Activated naive CD4-positive, alpha-beta T cell treated with anti-CD3 and anti-CD28 coated beads, Interleukin-2, amount 50 U/mL, for 72 hours (primary cell): Measurements from ENCODE around the gene THSD8. TPM values are rescaled to one million over a fixed set of nuclear protein-coding genes. Genes with fewer than 3 reads are reported as not detected.
A peak's percentile ranks its signal among the peaks of the same experiment; 100 is the strongest.

Source experiments
- ATAC-seq, 2 donors: fragments of 150-1000 bp; cut with Tn5 transposase; 2 replicates each; pipeline ENCODE4 v1.10.0; 2021; ENCODE audit warnings: mild to moderate bottlenecking in 2 of 2, moderate library complexity in 2 of 2
- DNase-seq, 2 donors: peaks; one replicate each; pipeline ENCODE4 v3.0.0; 2021 to 2022; ENCODE audit warnings: low spot score in 2 of 2
- H3K27ac Mint-ChIP-seq, 2 donors: one replicate each; pipeline ENCODE4 v1.8.0; 2022; ENCODE audit warnings: mild to moderate bottlenecking in 2 of 2, mixed read lengths in 2 of 2
- H3K36me3 Mint-ChIP-seq, 2 donors: one replicate each; pipeline ENCODE4 v1.8.0; 2022; ENCODE audit warnings: mixed read lengths in 2 of 2
- H3K9me3 Mint-ChIP-seq, 2 donors: one replicate each; pipeline ENCODE4 v1.8.0; 2022; ENCODE audit warnings: mixed read lengths in 2 of 2
- total RNA-seq, 2 donors: library from RNA; stranded (reverse); gene quantifications; one replicate each; pipeline ENCODE4 v1.2.3, GENCODE V29; 2022

THSD8 gene
- total RNA-seq, result 10 to 100 TPM; 39.4 to 42.7 TPM

DNA sequence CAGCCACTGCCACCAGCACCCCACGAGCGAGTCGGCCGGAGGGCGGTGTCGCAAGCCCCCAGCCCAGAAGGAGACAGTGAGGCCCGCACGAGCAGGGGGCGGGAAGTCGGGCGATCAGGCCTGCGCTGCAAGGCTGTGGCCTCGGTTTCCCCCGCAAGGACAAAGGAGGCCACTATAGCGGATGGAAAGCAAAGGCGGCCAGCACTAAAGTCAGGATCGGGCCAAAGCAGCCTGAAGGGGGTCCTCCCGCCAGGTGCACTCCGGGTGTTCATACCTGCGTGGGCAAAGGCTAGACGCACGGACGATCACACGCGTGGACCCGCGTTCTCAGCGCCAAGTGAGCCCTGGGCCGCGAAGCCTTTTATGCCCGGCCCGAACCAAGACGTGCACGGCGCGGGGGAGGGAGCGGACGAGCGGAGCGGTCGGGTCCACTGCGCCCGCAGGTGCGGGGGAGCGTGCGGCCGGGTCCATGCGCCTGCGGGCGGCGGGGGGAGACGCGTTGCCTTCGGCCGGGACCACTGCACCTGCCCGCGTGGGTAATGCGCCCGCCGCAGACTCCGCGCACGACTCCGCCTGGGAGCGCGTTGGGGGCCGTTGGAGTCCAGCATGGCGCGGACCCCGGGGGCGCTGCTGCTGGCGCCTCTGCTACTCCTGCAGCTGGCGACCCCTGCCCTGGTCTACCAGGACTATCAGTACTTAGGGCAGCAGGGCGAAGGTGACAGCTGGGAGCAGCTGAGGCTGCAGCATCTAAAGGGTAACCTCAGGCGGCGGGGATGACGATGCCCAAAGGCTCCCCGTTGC lies at the start of gene THSD8, which contains the start of gene PRDX2:
Gene THSD8, plus strand, starts transcription at position 604 of the 801 bp plus-strand sequence. Its CDS starts 3 bp downstream, at position 607.
Gene PRDX2, minus strand, starts transcription at position 335 of the 801 bp plus-strand sequence. CDS start 539 bp downstream, outside the sequence.
- ATAC-seq, result peak; percentile 72 to 75
- no peaks in the 10 kb centered on the region for H3K9me3 Mint-ChIP-seq
- peaks cover 14 to 19% of the 10 kb centered on the region in 2 donors for H3K36me3 Mint-ChIP-seq
- DNase-seq, result peak; percentile 86 to 87
- H3K27ac Mint-ChIP-seq, result peak within 1 kb of the TSS; percentile 77 to 90

DNA sequence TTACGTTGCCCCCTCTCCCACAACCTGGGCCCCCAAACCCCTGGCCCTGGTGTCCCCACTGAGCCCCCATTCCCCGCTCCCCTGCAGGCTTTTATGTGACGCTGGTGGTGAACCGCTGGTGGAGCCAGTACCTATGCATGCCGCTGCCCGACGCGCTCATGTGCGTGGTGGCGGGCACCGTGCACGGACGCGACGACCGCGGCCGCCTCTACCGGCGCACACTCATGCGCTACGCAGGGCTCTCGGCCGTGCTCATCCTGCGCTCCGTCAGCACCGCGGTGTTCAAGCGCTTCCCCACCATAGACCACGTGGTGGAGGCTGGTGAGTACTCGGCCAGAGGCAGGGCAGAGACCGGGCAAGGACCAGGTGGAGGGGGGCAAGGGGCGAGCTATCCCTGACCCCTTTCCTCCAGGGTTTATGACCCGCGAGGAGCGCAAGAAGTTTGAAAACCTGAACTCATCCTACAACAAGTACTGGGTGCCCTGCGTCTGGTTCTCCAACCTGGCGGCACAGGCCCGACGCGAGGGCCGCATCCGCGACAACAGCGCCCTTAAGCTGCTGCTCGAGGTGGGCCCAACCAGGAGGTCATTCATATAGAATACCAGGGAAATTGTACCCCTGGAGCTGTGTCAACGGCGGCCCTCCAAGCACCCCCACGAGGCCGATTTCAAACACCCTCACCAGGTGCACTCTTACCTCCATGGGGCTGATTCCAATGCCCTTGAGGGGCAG lies 47.2 kb upstream of the THSD8 start:
- ATAC-seq (no peak), DNase-seq (no peak)
- Mint-ChIP-seq H3K36me3 (no peaks in the 10 kb centered on the region), H3K27ac (no peak overlapping the region), H3K9me3 (no peaks in the 10 kb centered on the region)

DNA sequence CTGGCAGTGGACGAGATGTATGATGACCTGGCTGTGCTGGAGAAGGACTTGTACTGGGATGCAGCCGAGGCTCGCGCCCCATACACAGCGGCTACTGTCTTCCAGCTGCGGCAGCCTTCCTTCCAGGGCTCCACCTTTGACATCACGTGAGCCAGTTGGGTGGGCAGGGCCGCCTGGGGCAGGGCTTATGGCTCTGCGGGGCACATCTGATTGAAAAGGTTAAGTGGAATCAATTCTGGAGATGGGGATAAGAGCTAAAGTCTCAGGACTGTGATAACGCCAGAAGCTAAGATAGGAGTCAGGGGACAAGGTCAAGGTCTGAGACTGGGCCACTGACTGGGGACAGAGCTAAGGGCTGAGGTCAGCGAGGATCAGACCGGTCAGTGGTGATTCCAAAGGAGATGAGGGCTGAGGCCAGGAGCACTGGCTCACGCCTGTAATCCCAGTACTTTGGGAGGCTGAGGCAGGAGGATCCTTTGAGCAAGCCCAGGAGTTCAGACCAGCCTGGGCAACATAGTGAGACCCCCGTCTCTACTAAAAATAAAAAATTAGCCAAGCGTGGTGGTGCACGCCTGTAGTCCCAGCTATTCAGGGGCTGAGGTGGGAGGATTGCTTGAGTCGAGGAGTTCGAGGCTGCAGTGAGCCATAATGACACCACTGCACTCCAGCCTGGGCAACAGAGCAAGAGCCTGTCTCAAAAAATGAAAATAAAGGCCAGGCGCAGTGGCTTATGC lies 45.6 kb upstream of the THSD8 start:
- Mint-ChIP-seq H3K9me3 (no peaks in the 10 kb centered on the region), H3K36me3 (no peaks in the 10 kb centered on the region), H3K27ac (no peak overlapping the region)
- no peak for DNase-seq
- no peak for ATAC-seq

GRCh38 chr19:12757544-12758274 lies 44.2 kb upstream of the THSD8 start:
- DNase-seq, result peak; percentile 82 to 86
- H3K27ac Mint-ChIP-seq, result no peak overlapping the region
- H3K36me3 Mint-ChIP-seq, result no peaks in the 10 kb centered on the region
- peak; percentile 87 to 92 for ATAC-seq
- H3K9me3 Mint-ChIP-seq, result no peaks in the 10 kb centered on the region

DNA sequence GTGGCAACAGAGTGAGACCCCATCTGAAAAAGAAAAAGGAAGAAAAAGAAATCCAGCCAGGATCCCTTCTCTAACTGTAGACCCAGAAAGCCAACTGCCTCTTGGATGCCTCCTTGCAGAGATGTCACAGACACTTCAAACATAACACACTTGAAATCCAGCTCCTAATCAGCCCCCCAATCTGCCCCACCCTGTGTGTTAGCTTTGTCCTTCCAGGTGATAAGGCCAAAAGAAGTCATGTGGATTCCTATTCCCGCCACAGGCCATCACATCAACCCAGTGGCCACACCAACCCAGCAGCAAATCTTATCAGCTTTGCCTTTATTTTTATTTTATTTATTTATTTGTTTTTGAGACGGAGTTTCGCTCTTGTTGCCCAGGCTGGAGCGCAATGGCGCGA lies 42.2 kb upstream of the THSD8 start:
- H3K9me3 Mint-ChIP-seq, result no peaks in the 10 kb centered on the region
- H3K27ac Mint-ChIP-seq, result no peak overlapping the region
- DNase-seq, result no peak
- H3K36me3 Mint-ChIP-seq, result no peaks in the 10 kb centered on the region
- ATAC-seq, result no peak

DNA sequence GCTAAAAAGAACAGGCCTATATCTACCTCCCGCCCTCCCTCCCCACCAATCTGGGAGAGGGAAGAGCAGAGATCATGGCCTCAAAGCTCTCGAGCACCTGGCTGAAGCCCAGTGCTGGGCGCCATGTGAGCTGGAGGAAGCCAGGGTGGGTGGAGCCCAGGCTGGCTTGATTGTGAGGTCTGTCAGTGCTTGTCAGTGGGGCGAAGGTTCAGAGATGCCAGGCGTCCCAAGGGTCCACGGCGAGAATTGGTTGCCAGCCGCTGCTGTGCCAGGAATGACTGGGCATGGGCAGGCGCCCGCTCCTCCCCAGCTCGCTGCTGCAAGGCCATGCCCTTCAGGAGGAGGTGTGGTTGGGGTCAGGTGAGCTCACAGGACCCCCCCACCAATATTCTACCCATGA lies 38.8 kb upstream of the THSD8 start:
- no peak for ATAC-seq
- H3K36me3 Mint-ChIP-seq, result no peaks in the 10 kb centered on the region
- no peak for DNase-seq
- H3K27ac Mint-ChIP-seq, result no peak overlapping the region
- H3K9me3 Mint-ChIP-seq, result no peaks in the 10 kb centered on the region

DNA sequence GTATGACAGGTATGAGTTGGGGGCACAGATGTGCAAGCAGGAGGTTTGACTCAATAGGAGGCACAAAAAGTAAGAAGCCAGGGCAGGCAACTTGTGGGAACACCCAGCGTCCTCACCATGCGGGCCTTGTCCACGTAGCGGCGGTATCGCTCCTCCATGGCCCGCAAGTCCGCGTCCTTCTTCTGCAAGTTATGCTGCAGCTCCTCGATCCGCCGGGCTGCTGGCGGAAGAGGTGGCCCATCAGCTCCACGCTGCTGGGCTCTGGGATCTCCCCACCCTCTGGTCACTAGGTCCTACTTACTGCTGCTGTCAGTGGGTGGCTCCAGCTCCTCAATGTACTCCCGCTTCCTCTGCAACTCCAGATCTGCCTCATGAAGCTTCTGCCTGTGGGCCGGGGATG lies 37.2 kb upstream of the THSD8 start:
- Mint-ChIP-seq H3K27ac (no peak overlapping the region), H3K9me3 (no peaks in the 10 kb centered on the region), H3K36me3 (no peaks in the 10 kb centered on the region)
- DNase-seq (no peak), ATAC-seq (no peak)

DNA sequence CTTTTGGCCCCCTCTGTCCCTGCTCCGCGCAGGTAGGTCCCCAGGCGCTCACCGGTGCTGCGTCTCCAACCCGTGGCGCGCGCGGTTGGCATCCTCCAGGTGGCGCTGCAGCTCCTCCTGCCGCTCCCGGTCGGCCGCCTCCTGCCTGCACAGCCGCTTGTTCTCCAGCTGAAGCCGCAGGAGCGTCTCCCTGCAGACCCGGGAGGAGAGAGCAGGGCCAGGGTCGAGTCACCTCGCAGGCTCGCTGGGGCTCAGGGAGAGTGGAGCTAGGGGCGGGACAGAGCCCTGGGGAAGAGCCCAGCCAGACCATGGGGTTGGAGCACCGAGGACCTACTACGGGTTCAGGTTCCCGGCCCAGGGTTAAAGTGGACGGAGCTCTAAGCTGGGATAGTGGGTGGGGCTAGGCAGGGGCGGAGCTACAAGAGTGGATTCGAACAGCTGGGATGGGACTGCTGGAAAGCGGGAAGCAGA lies 35.8 kb upstream of the THSD8 start:
- DNase-seq (peak; percentile 82 to 94), ATAC-seq (peak; percentile 91 to 92)
- Mint-ChIP-seq H3K9me3 (no peaks in the 10 kb centered on the region), H3K27ac (no peak overlapping the region), H3K36me3 (no peaks in the 10 kb centered on the region)

DNA sequence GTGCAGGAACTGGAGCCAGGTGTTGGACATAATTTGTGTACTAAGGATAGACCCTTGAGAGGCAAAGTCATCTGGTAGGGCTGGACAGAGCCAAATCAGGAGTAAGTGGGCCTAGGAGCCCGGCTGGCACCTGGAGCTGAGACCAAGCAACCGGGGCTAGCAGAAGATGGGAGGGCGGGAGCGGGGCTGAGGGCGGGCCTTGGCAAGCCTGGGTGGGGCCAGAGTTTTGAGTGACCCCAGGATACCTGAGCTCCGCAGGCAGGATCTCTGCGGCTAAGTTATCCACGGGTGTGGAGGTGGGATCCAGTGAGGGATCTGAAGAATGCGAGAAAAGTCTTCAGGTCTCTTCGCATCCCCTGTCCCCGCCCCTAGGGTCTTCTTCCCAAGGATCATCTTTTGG lies 34.7 kb upstream of the THSD8 start:
- Mint-ChIP-seq H3K36me3 (no peaks in the 10 kb centered on the region), H3K9me3 (no peaks in the 10 kb centered on the region), H3K27ac (no peak overlapping the region)
- no peak for ATAC-seq
- no peak for DNase-seq

DNA sequence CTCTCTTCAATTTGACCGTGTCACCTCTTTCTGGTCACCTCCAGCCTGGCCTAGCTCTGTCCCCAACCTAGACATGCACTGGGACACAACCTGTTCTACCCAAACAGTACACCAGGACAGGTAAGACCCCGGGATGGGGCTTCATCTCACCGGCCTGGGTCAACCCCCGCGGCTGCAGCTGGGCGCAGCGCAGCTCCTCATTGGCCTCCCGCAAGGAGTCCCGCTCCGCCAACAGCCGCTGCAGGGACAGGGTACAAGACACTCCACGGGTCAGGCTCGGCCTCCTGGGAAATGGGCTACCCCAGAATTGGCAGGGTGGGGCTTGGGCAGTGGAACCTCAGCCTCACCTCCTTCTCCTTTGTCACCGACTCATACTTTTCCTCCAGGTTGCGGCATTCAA lies 34.2 kb upstream of the THSD8 start:
- no peaks in the 10 kb centered on the region for H3K36me3 Mint-ChIP-seq
- H3K27ac Mint-ChIP-seq, result no peak overlapping the region
- DNase-seq, result no peak
- ATAC-seq, result no peak
- H3K9me3 Mint-ChIP-seq, result no peaks in the 10 kb centered on the region

GRCh38 chr19:12769689-12770088 lies 32.2 kb upstream of the THSD8 start:
- ATAC-seq, result peak; percentile 55 to 65

GRCh38 chr19:12770922-12771321 lies 30.9 kb upstream of the THSD8 start:
- Mint-ChIP-seq H3K27ac (no peak overlapping the region), H3K9me3 (no peaks in the 10 kb centered on the region), H3K36me3 (no peaks in the 10 kb centered on the region)
- no peak for ATAC-seq
- DNase-seq, result no peak

More at GRCh38 chr19:12769689-12770088, 32.2 kb upstream of the THSD8 start:
- no peaks in the 10 kb centered on the region for H3K36me3 Mint-ChIP-seq
- H3K9me3 Mint-ChIP-seq, result no peaks in the 10 kb centered on the region
- no peak for DNase-seq
- H3K27ac Mint-ChIP-seq, result no peak overlapping the region

DNA sequence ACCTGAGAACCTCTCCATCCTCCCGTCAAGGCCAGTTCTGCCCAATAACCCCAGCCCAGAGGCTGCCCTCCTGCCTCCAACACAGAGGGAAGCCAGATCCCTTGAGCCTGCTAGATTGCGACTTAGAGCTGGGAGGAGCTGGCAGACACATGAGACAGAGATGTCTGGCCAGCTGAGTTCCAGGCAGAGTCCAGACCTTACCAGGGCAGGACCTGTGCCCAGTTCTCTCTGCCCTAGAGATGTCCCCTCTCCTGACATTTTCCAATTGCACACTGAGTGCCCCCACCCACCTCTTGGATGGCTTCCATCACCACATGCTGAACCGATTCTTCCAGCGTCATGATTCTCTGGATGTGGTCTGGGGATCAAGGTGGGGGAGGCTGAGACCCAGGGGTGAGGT lies 29.5 kb upstream of the THSD8 start:
- H3K27ac Mint-ChIP-seq, result no peak overlapping the region
- no peak for DNase-seq
- no peak for ATAC-seq
- H3K9me3 Mint-ChIP-seq, result no peaks in the 10 kb centered on the region
- no peaks in the 10 kb centered on the region for H3K36me3 Mint-ChIP-seq

GRCh38 chr19:12773571-12773970 lies 28.3 kb upstream of the THSD8 start:
- Mint-ChIP-seq H3K27ac (no peak overlapping the region), H3K9me3 (no peaks in the 10 kb centered on the region), H3K36me3 (peaks cover 0 to 4% of the 10 kb centered on the region in 2 donors)
- DNase-seq (no peak), ATAC-seq (no peak)

- DNase-seq, result no peak
- peaks cover 0 to 5% of the 10 kb centered on the region in 2 donors for H3K36me3 Mint-ChIP-seq
- ATAC-seq, result no peak
- H3K9me3 Mint-ChIP-seq, result no peaks in the 10 kb centered on the region
- H3K27ac Mint-ChIP-seq, result peak within 1 kb of the TSS; percentile 30 to 74
Measured at GRCh38 chr19:12774588-12775555, 27.0 kb upstream of the THSD8 start, which contains the start of gene HOOK2. HOOK2 (minus strand) TSS chr19:12775552; CDS start chr19:12775449, 103 bp downstream.
